Transverse colon (tissue), 3 donors: ENCODE results near the gene SLC29A4.

Source experiments
- EP300 ChIP-seq: sonication (generic); formaldehyde crosslinking; IDR thresholded peaks from one replicate; pipeline ENCODE4 v1.6.1; 2017; ENCODE audit warnings: antibody characterized with exemption, low read depth
- POLR2A ChIP-seq: fragments of 450-650 bp; IDR thresholded peaks from one replicate; pipeline ENCODE4 v1.6.1; 2016; ENCODE audit warnings: antibody characterized with exemption, mild to moderate bottlenecking, moderate library complexity
- TF ChIP-seq, protein P1 (sequence below), 5 experiments: fragments of 200-600 bp in 3 of 5; fragments of 450-650 bp in 2 of 5; sonication (generic) in 3 of 5; IDR thresholded peaks; 1 replicate in 2 of 5; 2 replicates in 3 of 5; pipeline ENCODE4 v1.5.1; 2016 to 2017; ENCODE audit warnings: antibody characterized with exemption in 5 of 5, inconsistent platforms in 3 of 5, mild to moderate bottlenecking in 2 of 5, moderate library complexity in 1 of 5

DNA sequence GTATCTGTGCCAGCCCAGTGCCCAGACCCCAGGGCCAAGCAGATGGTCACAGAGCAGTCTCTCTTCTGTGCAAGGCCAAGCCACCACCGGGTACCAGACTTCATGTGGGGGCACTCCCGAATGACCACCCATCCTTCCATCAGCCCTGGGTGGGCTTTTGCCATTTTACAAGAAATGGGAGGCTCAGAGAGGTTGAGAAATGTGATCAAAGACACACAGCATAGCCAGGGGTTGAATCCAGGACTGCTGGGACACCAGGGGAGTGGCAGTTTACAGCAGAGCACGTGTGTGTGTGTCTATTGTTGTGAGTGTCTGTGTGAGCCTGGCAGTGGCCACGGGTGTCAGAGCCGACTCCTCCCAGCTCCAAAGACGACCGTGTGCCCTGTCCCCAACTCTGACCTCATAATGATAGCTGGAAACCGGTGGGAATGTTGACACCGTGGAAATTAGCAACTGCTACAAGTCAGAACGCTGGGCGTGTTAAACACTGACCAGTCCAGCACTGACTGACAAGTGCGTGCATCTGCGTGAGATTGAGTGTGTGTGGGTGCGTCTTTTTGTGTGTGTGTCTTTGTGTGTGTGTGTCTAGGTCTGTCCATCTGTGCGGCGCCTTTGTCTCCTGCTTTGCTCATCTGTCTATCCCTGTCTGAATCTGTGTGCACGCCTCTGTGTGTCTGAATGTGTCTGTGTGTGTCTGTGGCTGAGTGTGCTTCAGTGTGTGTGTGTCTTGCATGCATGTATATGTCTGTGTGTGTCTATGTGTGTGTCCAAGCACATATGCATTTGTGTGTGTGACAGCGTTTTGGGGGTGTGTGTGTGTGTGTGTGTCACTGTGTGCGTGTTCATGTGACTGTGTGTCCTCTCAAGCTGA, 17.2 kb upstream of the SLC29A4 start:
- TF ChIP-seq, protein P1, sequence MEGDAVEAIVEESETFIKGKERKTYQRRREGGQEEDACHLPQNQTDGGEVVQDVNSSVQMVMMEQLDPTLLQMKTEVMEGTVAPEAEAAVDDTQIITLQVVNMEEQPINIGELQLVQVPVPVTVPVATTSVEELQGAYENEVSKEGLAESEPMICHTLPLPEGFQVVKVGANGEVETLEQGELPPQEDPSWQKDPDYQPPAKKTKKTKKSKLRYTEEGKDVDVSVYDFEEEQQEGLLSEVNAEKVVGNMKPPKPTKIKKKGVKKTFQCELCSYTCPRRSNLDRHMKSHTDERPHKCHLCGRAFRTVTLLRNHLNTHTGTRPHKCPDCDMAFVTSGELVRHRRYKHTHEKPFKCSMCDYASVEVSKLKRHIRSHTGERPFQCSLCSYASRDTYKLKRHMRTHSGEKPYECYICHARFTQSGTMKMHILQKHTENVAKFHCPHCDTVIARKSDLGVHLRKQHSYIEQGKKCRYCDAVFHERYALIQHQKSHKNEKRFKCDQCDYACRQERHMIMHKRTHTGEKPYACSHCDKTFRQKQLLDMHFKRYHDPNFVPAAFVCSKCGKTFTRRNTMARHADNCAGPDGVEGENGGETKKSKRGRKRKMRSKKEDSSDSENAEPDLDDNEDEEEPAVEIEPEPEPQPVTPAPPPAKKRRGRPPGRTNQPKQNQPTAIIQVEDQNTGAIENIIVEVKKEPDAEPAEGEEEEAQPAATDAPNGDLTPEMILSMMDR (IDR thresholded peaks at IDR 0.05): no peak
- TF ChIP-seq POLR2A: no peak
- no peak for TF ChIP-seq EP300
